NCI-H1105 treated with DMSO at 0.1 percent for 48 hours (cell line): ENCODE data around the gene PDAP1.

Experiments used
- DNase-seq: peaks from one replicate; lab custom pipeline; 2025; lab: John Stamatoyannopoulos, UW

The PDAP1 gene

DNA sequence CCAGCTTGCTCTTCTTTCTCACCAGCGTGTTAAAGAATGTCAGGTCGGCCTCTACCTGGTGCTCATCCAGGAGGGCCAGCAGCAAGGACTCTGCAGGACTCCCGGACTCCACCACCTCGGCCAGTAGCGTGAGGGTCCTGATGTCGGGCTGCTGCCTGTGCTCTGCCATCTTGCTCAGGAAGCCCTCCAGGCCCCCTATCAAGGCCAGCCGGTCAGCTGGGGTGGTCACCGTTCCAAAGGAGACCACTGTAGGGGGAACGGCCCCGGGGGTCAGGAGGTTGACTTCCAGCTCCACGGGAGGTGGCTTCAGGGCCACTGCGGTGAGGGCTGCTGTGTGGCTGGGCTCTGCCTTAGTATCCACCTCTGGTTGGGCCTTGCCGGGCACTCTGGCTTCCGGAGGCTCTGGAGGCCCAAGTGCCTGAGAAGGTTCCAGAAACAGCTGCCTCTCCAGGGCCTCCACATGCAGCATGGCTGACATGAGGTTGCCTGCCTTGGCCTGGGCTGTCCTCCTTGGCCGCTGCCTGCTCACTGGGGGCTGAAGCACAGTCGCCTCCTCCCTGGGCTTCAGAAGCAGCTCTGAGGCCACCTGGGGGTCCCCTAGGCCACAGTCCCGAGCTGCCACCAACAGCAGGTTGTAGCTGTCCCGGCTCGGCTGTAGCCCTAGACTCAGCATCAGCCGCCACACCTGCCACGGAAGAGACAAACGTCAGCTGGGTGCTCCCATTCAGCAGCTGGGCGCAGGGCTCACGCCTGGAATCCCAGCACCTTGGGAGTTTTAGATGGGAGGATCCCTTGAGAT lies 16.7 kb upstream of the PDAP1 start:
- no peak for DNase-seq

DNA sequence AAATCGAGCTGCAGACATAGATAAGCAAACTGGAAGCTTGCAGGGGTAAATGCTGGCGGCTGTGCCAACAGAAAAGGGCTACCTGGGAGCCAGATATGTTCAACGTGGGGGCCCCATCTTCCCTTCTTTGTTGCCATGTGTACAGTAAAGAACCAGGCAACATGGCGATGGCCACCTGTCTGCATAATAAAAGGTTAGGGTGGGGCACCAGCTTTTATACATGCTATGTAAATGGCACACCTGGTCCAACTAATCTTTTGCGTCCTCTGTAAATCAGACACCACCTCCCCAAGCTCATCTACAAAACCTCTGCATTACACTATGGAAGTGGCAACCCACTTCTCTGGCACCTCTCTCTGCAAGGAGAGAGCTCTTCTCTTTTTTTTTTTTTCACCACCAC lies 14.2 kb upstream of the PDAP1 start:
- peak; percentile 82 for DNase-seq

DNA sequence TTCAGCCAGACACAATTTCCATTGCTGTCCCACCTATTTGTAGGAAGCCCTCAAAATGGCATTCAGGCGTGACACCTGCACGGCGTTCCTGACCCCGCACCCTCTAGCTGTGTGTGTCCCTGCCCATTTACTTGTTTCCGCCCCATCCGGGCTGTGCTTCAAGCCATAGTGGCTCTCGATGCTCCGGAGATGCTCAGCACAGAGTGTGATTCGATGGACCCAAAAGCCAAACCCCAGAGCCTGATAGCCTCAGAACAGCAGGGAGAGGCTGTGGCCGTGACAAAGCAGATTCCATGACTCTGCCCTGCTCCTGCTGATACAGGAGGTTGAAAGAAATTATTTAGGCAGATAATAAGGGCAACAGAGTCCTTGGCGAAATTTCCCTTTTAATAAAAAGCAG lies 13.8 kb upstream of the PDAP1 start:
- DNase-seq: peak; percentile 76

DNA sequence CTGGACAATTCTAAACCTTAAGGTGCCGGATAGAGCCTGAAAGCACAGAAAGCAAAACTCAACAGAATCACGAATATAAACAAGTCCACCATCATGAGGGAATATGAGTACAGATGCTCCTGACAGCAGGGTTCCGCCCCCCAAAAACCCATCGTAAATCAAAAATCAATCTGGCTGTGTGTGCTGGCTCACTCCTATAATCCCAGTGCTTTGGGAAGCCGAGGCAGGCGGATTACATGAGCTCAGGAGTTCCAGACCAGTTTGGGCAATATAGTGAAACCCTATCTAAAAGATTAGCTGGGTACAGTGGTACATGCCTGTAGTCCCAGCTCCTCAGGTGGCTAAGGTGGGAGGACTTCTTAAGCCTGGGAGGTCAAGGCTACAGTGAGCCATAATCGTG lies 12.6 kb upstream of the PDAP1 start:
- DNase-seq: no peak

DNA sequence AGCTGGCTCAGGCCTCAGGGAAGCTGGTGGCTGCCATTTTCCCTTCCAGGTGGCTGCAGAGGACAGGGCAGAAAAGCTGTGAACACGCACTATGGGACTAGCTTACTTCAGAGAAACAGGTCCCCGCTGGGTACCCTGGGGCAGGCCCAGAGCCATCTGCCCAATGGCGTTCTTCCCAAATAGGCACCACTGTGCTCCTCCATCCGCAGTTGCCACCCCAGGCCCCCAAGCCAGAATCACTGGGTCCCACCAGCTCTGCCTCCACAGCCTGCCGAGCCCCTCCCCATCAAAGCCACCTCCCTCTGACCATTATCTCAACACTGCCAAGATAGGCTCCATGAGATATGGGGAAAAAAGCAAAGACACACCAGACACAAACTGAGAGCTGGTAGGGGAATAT lies 11.8 kb upstream of the PDAP1 start:
- no peak for DNase-seq

DNA sequence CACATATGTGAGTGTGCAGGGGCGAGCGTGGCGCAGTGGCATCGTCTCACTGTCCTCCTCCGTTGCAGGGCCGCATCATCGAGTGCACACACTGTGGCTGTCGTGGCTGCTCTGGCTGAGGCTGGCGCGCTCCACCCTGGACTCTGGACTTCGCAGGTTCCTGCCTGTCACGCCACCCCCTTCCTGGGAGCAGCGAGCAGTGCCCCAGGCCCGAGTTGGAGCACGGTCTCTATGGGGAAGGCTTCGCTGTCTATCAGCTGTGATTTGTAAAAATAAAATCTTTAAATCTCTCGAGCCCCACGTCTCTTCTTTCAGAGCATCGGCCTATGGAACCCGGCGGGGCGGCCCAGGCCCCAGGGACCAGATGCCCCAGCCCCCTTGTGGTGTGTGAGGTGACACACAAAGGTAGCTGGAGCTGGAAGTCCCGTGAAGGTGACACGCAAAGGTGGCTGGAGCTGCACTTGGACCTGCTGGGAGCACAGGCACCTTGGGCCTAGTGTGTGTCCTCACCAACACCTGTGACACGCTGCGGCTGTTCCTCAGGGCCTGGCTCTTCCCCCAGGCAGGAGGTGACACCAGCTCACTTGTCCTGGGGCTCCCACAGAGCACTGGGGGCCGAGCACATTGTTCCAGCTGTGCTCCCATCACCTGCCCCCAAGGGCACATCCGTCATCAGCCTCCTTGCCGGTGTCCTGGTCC lies 11.1 kb upstream of the PDAP1 start:
- DNase-seq: no peak

DNA sequence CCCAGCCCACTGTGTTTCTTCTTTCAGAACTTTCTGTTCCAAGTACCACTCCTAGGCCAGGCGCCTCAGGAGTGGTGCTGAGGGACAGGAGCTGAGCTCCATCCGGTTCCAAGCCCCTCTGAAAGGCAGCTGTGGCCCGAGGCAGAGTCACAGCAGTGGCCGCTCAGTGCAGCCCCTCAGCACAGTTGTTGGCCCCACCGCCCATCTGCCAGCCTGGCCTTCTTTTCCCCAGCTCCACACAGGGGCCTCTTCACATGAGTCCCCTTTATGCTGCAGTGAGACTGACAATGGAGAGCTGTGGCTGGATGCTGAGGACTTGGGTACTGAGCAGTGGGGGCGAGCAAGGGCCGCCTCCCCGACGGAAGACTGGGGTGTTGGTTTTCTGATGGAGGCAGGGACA lies 9.9 kb upstream of the PDAP1 start:
- no peak for DNase-seq

DNA sequence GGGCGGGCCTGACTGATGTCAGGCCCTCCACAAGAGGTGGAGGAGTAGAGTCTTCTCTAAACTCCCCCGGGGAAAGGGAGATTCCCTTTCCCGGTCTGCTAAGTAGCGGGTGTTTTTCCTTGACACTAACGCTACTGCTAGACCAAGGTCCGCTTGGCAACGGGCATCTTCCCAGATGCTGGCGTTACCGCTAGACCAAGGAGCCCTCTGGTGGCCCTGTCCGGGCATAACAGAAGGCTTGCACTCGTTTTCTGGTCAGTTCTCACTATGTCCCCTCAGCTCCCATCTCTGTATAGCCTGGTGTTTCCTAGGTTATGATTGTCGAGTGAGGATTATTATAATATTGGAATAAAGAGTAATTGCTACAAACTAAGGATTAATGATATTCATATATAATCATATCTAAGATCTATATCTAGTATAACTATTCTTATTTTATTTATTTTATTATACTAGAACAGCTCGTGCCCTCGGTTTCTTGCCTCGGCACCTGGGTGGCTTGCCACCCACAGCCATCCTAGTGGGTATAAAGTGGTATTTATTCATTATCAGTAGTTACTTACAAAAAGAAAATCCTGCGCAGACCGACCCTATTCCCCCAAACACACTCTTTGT lies 7.2 kb upstream of the PDAP1 start:
- DNase-seq: peak; percentile 4

DNA sequence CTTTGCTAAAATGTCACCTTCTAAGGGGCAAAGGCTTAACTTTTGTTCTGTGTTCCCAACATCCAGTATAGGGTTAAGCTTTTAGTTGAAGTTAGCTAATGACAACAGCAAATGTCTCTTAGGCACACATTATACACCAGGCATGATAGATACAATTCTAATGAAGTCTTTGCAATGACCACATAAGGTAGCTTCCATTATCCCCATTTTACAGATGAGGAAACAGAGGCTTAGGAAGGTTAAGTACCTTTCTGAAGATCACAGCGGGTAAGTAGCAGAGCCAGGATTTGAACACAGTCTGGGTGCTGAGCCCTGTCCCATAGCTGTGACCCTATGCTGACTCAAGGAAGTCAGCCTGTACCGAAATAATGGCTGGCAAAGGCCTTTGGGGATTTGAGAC lies 2.2 kb upstream of the PDAP1 start:
- DNase-seq: no peak

DNA sequence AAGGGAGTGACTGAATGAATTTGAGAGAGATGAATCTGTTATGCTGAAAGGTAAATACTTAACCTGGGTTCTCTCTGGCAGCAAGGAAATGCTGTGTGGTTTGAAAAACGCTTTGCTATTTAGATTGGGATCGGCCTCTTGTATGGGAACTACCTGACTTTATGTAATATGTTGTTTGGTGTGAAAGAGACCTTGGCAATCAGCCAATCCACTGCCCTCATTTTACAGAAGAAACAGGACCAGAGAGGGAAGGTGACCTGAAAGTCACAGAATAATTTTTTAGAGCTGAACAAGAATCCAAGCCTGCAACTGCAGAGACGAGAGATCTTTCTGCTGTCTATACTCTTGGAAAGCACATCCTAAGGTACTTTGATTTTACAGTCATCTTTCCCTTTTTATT lies 1.4 kb upstream of the PDAP1 start:
- no peak for DNase-seq

DNA sequence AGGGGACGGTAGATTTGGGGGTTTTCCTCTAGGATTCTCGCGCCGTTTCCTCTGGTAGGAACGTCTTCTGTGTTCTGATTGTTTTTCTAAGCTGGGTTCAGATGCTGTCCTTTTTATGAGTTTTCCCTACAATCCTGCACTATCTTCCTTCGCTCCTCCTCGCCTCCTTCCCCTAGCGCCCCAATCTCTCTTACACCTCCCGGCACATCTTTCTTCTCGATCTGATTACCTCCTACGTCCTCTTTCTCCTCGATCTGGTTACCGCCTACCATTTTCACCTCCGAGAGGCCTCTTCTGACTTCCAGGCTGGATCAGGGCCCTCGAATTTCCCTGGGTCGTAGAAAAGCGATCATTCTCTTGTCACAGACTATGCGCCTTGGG lies 785 bp upstream of the PDAP1 start:
- no peak for DNase-seq

DNA sequence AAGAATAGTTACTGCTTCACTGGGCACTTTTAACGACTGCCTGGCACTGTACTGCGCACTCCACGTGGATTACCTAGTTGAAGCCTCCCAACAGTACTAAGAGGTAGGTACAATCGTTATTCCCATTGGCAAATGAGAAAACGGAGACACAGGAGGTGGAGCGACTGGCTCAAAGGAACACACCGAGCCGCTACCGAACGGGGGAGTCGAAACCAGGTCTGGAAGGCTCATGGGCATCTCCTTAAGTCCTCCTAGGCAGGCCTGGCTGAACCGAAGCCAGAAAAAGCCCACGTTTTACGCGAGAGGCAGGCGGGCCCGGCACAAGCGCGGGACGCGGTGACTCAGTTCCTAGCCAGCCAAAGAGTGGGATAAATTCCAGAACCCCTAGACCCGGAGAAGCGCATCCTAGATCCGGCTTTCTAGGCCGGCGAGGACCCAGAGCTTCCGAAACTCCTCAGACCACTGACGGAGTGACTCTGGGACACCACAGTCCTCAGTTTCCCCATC lies 472 bp downstream of the PDAP1 start:
- peak; percentile 28 for DNase-seq

DNA sequence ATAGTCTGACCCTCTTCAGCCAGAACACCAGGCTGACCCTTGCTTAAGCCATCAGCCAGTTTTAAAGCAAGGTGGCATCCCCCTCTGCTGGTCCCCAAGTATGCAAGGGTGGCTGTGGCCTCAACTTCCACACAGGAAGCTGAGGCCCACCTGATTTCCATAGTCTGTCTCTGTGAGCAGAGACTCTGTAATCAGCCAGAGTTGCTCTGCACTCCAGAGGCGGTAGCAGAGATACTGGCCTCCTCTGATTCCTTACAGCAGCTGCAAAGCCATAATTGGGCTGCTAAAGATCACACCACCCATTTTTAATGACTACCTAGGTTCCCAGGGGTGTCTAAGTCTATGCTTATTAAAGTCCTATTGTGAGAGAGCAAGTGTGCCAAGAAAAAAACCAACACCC lies 1.8 kb downstream of the PDAP1 start:
- no peak for DNase-seq

DNA sequence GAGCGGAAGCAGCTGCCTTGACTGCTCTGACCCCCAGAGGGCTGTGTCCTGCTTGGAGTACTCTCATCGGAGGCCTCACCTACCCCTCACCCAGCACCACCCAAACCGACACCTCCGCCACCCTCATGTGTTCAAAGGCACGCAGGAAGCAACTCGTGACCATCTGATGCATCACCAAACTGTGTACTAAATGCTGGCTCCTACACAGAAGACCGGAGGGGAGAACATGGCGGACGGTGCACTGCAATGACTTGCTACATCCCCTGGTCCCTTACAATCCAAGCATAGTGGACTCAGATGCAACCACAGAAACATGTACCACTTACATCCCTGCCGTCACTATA lies 3.4 kb downstream of the PDAP1 start:
- DNase-seq: no peak

DNA sequence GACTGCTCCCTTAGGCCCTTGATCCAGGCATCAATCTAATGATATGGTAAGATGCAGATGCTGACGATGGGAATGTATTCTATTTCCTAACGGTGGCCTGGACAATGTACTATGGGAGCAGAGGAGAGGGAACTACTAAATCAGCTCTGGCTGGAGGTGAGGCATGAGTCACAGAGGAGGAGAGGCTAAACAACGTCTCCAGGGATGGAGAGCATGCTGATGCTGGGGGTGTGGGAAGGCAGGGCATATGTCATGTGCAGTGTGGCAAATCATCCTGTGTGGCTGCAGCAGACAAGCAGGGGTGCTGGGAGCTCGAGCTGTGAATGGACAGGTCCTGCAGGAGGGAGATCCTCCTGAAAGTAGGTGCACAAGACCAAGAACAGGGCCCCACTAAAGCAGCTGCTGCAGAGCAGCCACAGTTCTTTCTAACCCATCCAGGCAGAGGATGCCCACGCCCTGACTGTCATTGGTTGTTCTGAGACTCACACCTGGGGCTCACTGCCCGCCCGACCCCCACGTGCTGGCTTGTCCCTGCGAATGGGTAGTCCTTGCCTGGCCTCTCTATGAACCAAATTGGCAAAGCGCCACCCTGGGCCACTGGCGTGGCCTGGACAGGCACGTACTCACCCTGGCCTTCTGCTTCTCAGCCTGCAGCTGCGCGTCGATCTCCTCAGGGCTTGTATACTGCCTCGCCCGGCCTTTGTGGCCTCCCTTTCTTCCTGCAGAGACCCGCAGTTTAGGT lies 4.0 kb downstream of the PDAP1 start:
- DNase-seq: no peak

DNA sequence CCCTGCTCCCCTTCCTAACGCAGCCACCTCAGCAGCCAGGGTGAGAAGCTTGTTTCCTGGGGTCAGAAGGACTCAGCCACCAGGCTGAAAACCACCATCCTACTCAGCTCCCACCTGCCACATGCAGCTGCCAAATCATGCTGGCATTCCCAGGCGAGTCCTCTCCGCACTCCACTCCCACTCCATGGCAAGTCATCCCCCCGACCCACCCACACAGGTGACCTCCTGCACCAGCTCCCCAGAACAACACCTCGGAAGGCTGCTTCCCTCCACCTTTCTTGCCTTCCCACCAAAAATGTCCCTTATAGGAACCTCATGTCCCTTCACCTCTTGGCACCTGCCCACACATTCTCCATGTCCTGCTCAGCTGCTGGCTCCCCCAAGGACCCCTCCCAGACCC lies 4.6 kb downstream of the PDAP1 start:
- DNase-seq: no peak

DNA sequence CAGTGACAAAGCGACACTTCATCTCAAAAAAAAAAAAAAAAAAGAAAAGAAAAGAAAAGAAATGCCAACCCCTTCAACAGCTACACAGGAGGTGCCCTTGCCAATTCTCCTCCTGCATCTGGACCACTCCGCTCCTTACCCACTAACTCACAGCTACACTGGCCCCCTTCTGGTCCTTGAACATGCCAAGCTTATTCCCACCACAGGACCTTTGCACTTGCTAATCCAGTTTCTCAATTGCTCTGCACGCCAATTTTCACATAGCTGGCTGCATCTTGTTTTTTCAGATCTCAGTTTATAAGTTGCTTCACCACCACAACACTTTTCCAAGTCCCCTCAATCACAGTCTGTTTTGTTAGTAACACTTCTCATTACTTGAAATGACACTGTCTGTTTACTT lies 5.5 kb downstream of the PDAP1 start:
- DNase-seq: no peak

DNA sequence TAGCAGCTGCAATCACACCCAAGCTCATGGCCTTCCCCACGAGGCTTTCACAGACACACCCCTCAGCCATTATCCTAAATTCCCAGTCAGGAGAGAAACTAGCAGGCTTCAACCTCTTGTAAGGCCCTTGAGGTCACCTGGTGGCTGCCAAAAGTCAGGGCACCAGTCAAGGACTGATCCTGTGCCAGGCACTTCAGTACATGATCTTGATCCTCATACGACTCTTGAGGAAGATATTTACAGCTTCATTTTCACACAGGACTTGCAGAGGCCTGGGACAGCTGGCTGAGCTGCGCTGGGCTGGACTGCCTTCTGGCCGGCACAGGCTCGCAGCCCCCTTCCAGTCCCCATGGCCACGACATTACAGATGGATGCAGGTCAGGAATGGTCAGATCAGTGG lies 8.8 kb downstream of the PDAP1 start:
- no peak for DNase-seq

DNA sequence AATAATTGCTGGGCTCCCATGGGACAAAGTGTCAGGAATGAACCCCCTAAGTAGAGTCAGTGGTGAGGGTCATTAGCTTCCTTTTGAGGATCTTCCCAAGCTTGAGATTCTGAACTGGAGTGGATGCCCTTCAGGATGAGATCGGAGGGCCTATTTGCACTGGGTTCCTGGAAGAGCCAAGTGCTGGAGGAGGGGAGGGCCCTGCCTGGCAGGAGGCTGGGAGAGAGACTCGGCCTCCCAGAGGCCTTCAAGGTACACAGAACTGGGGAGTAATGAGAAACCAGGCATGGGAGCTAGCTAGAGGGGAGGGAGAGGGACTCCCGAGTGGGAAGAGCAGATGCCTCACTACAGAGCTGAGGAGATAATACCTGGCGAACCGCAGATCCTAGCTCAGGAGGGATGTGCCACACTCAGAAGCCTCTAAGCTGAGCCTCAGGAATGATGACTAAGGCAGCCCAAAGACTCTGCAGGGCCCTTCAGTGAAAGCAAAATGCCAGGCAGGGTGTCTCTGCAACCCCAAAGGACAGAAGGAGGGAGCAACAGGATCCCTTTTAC lies 9.4 kb downstream of the PDAP1 start:
- DNase-seq: no peak

DNA sequence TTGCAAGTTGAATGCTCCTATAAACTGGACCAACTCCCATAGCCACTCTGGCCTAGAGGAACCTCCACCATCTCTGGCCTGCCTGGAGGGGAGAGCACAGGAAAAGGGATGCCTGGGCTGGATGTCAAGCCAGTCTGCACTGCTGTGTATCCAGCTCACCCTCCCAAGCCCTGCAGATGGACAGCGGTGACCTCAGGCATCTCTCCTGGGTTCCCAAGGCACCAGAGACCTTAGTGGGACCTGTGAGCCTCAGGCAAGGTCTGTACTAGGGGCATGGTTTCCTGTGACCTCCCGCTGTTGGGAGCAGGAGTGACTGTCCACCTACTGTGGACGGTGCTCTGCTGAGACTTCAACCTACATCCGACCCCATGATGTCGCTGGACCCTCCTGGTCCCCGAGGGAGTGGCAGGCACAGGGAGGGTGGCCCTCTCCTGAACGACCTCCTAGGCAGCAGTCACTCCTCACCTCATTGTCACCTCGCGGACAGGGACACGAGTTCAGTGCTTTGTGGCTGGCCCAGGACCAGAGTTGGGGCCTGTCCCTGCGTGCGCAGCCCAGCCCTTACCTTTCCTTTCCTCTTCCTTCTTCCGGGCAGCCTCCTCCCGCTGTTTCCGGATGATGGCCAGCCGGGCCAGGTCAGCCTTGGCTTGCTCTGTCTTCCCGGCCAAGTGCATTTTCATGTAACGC lies 11.0 kb downstream of the PDAP1 start:
- DNase-seq: no peak

DNA sequence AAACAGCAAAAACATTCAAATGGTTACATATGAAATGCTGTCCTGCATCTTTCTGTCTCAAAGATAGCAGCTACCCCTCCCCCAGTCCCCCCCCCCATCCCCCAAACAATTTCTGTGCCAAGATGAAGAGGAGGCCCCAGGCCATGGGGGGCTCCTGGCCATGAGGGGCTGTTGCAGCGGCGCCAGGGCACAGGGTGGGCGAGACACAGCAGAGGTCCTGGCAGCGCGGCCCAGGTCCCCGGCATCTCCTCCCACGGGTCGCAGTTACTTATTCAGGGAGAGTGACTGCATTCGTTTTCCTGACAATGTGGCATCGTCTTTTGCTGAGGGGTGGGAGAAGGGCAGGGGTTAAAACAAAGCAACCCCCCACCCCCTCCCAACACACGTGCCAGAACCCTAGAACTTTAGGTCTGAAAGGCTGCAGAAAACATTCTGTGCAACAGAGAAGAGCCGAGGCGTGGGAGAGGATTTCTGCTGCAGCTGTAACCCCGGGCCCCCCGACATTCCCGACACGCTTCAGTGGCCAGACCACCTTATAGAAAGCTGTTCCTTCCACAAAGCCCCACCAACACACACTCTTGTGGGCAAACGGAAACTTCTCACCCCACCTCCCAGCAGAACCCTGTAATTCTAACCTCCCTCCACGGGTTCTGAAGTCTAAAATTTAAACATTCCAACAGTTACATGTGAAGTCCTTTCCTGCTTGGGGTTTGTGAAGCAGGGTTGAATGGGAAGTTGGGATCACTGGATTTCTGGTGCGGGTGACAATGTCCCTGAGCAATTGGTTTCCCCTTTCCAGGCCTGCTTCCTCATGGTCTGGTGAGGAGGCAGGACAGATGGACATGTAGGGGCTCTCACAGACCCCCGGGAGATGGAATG lies 11.7 kb downstream of the PDAP1 start:
- DNase-seq: no peak
